ENCODE data around the gene GPA33. TPM values are rescaled to one million over a fixed set of nuclear protein-coding genes. Genes with fewer than 3 reads are reported as not detected.

The GPA33 gene
- total and polyA plus RNA-seq, 10 of the 15 experiments (the other 5 are each of a cell fraction or from before 2014, with no cell fraction given), result 0.09 to 0.27 (median 0.21) TPM; not detected in 1

GRCh38 chr1:167056529-167057231 is 33.5 kb downstream of the GPA33 start (continued):
- TF ChIP-seq ZBTB4 (CRISPR knock-in tag; IDR thresholded peaks at IDR 0.05) (no peak), MAX (IDR thresholded peaks at IDR 0.05; ENCODE audit: low read depth, low read length) (no peak), ZBTB33 (IDR thresholded peaks at IDR 0.05) (no peak), RCOR1 (conservative IDR thresholded peaks at IDR 0.05; ENCODE audit: low read depth, low read length) (no peak)
